IPS DF 6.9 (cell line): ENCODE measurements around the gene BCL7A.

Experiments
- DNase-seq: peaks from one replicate; pipeline ENCODE4 v3.0.0-alpha.2; 2013; ENCODE audit warnings: low read depth, low spot score
- H3K27ac ChIP-seq: one replicate; pipeline ENCODE4 v1.5.1; 2013; ENCODE audit warnings: low read length, control low read depth
- H3K27me3 ChIP-seq: 2 replicates; pipeline ENCODE4 v1.6.1; 2013; ENCODE audit warnings: mild to moderate bottlenecking, low read length; ENCODE audit not compliant: control insufficient read depth, insufficient read depth
- H3K36me3 ChIP-seq: 2 replicates; pipeline ENCODE4 v1.6.1; 2013; ENCODE audit warnings: low read length; ENCODE audit not compliant: control insufficient read depth, insufficient read depth
- H3K4me1 ChIP-seq: 2 replicates; pipeline ENCODE4 v1.6.1; 2013; ENCODE audit warnings: low read length; ENCODE audit not compliant: control insufficient read depth, insufficient read depth
- H3K4me3 ChIP-seq: 2 replicates; pipeline ENCODE4 v1.5.1; 2013; ENCODE audit warnings: mild to moderate bottlenecking, low read length
- H3K9me3 ChIP-seq: 2 replicates; pipeline ENCODE4 v1.6.1; 2013; ENCODE audit warnings: low read length, inconsistent platforms; ENCODE audit not compliant: control insufficient read depth, insufficient read depth
- WGBS: extraction: QIAGEN DNeasy Blood & Tissue Kit; methylation state at CpG from one replicate; pipeline ENCODE4 v1.1.7; 2013; ENCODE audit warnings: mixed read lengths, missing lambda C conversion rate; ENCODE audit not compliant: insufficient read length, insufficient coverage; 5-methylcytosine and 5-hydroxymethylcytosine counted together

The BCL7A gene

DNA sequence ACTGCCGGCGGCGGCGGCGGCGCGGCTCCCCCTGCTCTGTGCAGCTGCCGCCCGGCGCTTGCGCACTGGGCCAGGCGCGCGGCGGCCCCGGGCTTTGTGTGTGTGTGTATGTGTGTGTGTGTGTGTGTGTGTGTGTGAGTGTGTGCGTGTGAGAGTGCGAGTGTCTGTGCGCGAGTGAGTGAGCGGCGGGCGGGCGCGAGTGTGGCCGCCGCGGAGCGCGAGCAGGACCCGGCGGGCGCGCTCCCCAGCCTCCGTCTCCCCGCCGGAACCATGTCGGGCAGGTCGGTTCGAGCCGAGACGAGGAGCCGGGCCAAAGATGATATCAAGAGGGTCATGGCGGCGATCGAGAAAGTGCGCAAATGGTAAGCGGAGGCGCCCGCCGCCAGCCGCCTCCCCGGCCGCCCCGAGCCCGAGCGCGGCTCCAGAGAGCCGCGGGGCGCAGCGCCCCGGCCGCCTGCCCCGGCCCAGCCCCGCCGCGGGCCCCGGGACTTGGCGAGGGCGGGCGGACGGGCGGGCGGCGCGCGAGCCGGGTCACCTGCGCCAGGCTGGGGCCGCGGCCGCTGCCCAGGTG, at the start of gene BCL7A:
Gene BCL7A, plus strand, starts transcription at position 63 of the 571 bp plus-strand sequence. Its CDS starts 208 bp downstream, at position 271.
- DNase-seq = no peak
- H3K36me3 ChIP-seq = no peaks in the 10 kb centered on the region
- H3K27ac ChIP-seq = no peak within 1 kb of the TSS
- H3K4me3 ChIP-seq = peak within 1 kb of the TSS; percentile 84; the same call in 1 of the 2 replicates
- H3K9me3 ChIP-seq = no peaks in the 10 kb centered on the region
- H3K27me3 ChIP-seq = peaks cover 10% of the 10 kb centered on the region; the same call in 1 of the 2 replicates
- no CpG with 5 or more reads among the region's 83 CpGs for WGBS
- H3K4me1 ChIP-seq = 0 out of 2 replicates have a peak, but pooled peaks cover 3% of the 10 kb centered on the region

GRCh38 chr12:121974026-121974985, 47.4 kb upstream of the BCL7A start:
- no peaks in the 10 kb centered on the region for H3K4me1 ChIP-seq
- H3K36me3 ChIP-seq = no peaks in the 10 kb centered on the region
- H3K27me3 ChIP-seq = no peaks in the 10 kb centered on the region
- DNase-seq = no peak
- H3K27ac ChIP-seq = no peak overlapping the region
- no peaks in the 10 kb centered on the region for H3K9me3 ChIP-seq
- H3K4me3 ChIP-seq = no peak overlapping the region
- no CpG with 5 or more reads among the region's 13 CpGs for WGBS

- no peaks in the 10 kb centered on the region for H3K4me1 ChIP-seq
- no peaks in the 10 kb centered on the region for H3K36me3 ChIP-seq
- no peak overlapping the region for H3K4me3 ChIP-seq
- no peak overlapping the region for H3K27ac ChIP-seq
- H3K27me3 ChIP-seq = no peaks in the 10 kb centered on the region
- no peak for DNase-seq
- no peaks in the 10 kb centered on the region for H3K9me3 ChIP-seq
- WGBS = no CpG with 5 or more reads among the region's 6 CpGs
Observed at GRCh38 chr12:121975021-121975420, 46.7 kb upstream of the BCL7A start.

DNA sequence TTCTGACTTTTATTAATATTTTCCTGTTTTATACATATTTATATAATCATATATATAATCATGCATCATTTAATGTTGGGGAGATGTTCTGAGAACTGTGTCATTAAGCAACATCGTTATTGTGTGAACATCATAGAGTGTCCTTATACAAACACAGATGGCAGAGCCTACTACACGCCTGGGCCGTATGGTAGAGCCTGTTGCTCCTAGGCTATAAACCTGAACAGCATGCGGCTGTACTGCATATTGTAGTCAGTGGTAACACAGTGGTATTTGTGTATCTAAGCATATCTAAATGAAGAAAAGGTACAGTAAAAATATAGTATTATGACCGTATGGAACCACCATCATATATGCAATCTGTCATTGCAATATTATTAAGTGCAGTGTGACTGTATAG, 44.7 kb upstream of the BCL7A start:
- no peaks in the 10 kb centered on the region for H3K36me3 ChIP-seq
- H3K4me3 ChIP-seq = no peak overlapping the region
- DNase-seq = no peak
- H3K27ac ChIP-seq = no peak overlapping the region
- H3K4me1 ChIP-seq = no peaks in the 10 kb centered on the region; the same call in 1 of the 2 replicates
- H3K27me3 ChIP-seq = no peaks in the 10 kb centered on the region
- no CpG with 5 or more reads among the region's 5 CpGs for WGBS
- H3K9me3 ChIP-seq = no peaks in the 10 kb centered on the region

DNA sequence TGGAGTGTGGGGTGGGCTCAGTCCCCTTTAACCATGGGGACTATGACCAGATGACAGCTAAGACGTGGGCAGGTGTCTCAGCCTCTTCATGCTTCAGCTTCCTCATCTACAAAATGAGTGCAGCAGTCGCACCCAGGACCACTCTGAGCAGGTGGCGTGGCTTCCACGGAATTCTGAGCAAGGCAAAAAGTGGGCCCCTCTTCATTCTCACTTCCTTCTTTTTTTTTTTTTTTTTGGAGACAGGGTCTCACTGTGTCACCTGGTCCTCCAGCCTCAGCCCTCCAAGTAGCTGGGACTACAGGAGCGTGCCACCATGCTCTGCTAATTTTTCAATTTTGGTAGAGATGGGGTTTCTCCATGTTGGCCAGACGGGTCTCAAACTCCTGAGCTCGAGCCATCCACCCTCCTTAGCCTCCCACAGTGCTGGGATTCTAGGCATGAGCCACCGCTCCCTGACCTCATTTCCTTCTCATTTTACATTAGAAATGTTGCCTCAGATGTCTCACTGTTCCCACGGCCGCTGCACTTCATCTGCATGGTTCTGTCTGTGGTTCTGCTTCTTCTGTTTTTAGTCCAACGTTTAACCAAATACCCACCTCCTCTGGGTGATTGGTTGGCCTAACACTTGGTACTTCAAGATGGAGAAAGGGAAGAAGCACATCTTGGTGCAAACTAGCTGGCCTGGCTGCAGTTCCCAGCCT, 41.3 kb upstream of the BCL7A start:
- WGBS = no CpG with 5 or more reads among the region's 11 CpGs

GRCh38 chr12:121980892-121981272, 40.8 kb upstream of the BCL7A start:
- no peaks in the 10 kb centered on the region for H3K9me3 ChIP-seq
- H3K27ac ChIP-seq = no peak overlapping the region
- no peak for DNase-seq
- H3K27me3 ChIP-seq = no peaks in the 10 kb centered on the region
- WGBS = no CpG with 5 or more reads among the region's 14 CpGs
- H3K4me1 ChIP-seq = no peaks in the 10 kb centered on the region; the same call in 1 of the 2 replicates
- H3K36me3 ChIP-seq = no peaks in the 10 kb centered on the region
- no peak overlapping the region for H3K4me3 ChIP-seq

More for the DNA sequence above, 41.3 kb upstream of the BCL7A start:
- Histone ChIP-seq H3K4me3 (no peak overlapping the region), H3K9me3 (no peaks in the 10 kb centered on the region), H3K4me1 (no peaks in the 10 kb centered on the region; the same call in 1 of the 2 replicates), H3K27ac (no peak overlapping the region), H3K36me3 (no peaks in the 10 kb centered on the region), H3K27me3 (no peaks in the 10 kb centered on the region)
- DNase-seq = no peak

- Histone ChIP-seq H3K36me3 (no peaks in the 10 kb centered on the region), H3K4me1 (no peaks in the 10 kb centered on the region; the same call in 1 of the 2 replicates), H3K27ac (no peak overlapping the region), H3K9me3 (no peaks in the 10 kb centered on the region), H3K27me3 (no peaks in the 10 kb centered on the region), H3K4me3 (no peak overlapping the region)
- DNase-seq = no peak
- WGBS = no CpG with 5 or more reads among the region's 8 CpGs
Observed at GRCh38 chr12:121981456-121981855, 40.2 kb upstream of the BCL7A start.

DNA sequence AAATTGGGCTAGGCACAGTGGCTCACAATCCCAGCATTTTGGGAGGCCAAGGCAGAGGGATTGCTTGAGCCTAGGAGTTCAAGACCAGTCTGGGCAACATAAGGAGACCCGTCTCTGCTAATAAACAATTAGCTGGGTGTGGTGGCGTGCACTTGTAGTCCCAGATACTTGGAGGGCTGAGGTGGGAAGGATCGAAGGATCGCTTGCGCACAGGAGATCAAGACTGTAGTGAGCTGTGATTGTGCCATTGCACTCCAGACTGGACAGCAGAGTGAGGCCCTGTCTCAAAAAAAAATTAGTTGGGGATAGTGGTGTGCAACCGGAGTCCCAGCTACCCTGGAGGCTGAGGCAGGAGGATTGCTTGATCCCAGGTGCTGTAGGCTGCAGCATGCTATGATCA, 38.7 kb upstream of the BCL7A start:
- Histone ChIP-seq H3K9me3 (no peaks in the 10 kb centered on the region), H3K4me3 (no peak overlapping the region), H3K27me3 (no peaks in the 10 kb centered on the region), H3K27ac (no peak overlapping the region), H3K36me3 (no peaks in the 10 kb centered on the region), H3K4me1 (no peaks in the 10 kb centered on the region; the same call in 1 of the 2 replicates)
- no peak for DNase-seq
- no CpG with 5 or more reads among the region's 6 CpGs for WGBS

DNA sequence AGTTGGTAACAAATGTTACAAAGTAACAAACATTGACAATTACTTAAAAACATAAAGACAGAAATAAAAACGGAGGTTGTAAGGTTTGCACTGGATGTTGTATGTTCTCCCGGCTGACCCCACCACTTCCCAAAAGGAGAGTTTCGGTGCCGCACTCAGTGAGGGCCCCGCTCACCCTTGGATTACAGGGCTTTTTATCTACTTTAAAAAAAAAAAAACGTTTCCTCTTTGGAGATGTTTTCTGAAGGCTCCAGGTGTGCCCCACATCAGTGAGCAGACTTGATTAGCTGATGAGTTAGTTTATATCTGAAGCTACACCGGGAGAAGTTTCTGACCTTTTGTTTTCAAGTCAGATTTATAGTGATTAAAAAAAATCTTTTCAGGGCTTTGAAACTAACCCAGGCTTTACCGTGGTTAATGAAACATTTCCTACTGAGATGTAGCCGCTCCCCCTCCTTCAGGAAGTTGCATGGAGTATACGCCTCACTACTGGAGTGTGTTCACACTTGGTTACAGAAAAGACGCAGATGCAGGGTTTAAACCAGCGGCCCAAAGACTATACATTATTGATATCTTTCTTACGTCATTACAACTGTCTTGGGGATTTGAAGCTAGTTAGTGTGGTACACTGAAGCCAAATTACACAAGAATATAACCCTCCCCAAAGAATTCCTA, 38.0 kb upstream of the BCL7A start:
- no CpG with 5 or more reads among the region's 13 CpGs for WGBS

More for the DNA sequence above, 38.0 kb upstream of the BCL7A start:
- Histone ChIP-seq H3K27me3 (no peaks in the 10 kb centered on the region), H3K4me3 (no peak overlapping the region), H3K4me1 (no peaks in the 10 kb centered on the region; the same call in 1 of the 2 replicates), H3K9me3 (no peaks in the 10 kb centered on the region), H3K27ac (no peak overlapping the region), H3K36me3 (no peaks in the 10 kb centered on the region)
- no peak for DNase-seq
